HG03520 (cell line): ENCODE measurements around the gene CPA4.

Experiments used
- ATAC-seq: cut with Tn5 transposase; IDR thresholded peaks from one replicate; pipeline ENCODE4 v1.9.1; 2021; ENCODE audit warnings: mild to moderate bottlenecking, moderate library complexity; ENCODE audit not compliant: unreplicated experiment

Gene CPA4

DNA sequence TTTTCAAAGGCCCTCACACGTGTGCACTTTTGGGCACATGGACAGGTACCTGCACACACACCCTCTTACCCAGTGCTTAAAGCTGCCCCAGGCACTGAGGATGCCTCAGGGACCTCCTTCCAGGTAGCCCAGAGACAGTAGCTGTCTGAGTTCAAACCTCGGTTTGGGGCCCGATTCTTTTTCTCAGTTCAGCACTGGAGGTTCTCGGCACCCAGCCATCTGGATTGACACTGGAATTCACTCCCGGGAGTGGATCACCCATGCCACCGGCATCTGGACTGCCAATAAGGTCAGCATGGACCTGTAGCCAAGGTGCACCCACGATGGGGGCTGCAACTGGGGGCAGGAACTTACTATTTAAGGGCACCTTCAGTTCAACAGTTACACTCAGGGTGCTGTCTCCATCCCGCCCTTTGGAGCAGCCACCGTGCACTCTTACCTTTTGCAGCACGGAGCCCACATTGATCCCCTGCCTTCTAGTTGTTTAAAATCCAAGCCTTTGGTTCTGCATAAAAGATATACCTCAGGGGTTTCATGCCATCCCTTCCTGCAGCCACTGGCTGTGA is 69.4 kb downstream of the CPA4 start:
- no peak for ATAC-seq

DNA sequence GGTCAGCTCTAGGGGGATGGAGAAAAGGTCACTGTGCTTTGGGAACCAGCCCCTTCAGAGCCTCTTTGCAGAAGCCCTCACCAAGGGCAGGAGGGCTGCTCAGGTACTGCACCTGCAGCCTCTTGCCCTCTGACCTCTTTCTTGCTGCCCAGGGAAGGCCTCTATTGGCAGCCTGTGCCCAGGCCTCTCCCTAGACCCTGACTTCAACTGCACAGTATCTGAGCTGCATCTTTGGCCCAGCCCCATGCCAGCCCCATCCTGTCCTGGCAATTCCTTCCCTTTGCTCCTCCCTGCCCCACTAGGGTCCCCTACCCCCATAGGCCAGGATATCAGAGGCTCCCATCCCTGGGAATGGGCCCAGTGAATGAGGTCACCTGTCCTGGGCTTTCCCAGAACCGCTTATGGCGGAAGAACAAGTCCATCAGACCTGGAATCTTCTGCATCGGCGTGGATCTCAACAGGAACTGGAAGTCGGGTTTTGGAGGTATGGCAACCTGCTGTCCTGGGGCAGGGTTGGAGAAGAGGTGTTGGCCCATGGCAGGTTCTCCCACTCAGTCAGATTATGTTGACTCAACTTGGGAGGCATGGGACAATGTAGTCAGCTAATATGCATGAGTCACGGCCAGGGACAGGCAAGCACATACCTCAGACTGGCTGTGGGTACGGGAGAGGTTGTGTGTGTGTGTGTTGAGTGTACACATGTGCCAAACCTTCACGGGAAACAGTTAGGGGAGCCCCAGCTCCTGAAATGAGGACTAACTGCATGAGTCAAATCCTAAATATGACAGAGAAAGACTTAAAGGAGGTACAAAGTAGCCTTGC is 70.3 kb downstream of the CPA4 start:
- ATAC-seq = no peak

DNA sequence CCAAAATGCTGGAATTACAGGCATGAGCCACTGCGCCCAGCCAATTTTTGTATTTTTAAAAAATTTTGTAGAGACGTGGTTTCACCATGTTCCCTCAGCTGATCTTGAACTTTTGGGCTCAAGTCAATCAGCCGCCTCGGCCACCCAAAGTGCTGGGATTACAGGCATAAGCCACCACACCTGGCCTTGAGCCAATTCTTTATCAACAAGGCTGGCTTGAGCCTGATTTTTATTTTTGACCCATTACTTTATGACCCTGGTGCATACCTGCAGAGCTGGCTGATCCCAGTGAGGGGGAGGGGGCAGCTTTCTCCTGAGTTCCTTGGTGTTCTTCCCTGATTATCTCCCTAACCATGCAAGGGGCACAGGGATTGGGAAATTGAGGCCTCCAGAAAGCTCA is 71.5 kb downstream of the CPA4 start:
- no peak for ATAC-seq

DNA sequence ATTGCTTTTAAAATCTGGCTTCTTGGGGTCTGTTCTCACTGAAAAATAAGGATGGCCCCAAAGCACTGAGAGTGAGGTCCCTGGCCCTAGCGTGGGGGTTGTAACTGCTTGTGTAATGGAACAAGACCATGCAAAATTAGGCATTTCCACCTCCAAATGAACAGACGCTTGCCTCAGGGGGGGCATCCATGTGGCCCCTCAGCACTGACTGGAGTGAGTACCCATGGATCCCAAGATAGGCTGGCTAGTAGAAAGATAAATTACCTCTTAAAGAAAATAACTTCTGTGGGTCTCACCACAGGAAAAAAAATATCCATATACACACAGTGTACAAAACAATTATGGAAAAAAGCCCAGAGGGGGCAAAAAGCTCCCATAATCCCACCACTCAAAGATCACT is 72.1 kb downstream of the CPA4 start:
- no peak for ATAC-seq

DNA sequence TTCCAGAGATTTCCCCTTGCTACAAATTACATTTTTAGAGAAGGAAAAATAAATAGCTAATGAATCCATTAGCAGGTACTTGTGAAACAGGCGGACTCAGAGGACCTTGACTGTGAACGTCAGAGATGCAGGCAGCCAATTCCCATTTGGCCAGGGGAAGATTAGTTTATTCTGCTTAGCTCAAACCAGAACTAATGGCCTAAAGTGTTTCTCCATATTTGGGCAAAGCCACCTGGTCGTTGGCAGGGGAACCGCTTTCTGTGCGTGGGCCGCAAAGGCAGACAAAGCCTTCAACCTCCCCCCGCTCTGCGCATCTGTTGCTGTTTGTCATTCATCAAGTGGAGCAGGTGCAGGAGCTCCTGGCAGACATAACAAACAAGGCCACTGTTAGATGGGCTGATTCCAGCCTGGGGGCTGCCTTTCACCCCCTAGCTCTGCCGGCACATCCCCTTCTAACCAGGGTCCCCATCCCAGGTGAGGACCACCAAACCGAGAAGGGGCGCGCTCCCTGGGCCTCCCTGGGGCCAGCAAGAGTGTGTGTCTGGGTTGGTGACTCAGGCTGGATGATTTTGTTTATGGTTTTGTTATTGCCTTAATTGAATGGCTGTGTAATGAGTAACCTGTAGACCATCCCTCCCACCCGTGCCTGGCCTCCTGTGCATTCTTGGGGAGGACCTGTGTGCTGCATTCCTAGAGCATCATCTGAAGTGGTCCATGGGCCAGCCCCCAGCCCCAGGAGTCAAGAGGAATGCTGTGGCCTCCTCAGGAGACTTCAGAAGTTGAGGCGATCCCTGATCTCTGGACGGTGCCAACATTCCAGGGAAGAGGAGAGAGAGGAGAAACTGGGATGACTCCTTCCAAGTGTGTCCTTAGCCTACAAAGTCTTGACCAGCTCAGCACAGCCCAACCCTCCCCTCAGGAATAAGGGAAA is 72.8 kb downstream of the CPA4 start:
- ATAC-seq = peak; percentile 75

DNA sequence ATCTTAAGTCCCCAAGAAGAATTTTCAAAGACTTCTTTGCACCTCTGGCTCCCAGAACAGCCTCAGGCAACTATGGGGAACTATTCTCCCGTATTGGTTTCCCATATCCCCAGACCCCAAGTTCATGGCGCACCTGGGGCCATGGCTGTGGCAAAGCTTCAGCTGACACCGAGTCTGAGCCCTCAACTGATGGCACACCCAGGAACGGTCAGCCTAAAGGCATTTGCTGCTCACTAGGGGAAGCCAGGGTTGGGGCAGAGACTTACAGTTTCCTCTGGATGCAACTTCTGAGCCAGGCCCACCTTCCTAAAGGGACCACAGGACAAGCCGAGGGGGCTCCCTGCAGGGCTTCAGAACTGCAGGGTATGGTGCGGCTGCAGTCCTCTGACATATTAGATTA is 73.6 kb downstream of the CPA4 start:
- ATAC-seq = no peak

DNA sequence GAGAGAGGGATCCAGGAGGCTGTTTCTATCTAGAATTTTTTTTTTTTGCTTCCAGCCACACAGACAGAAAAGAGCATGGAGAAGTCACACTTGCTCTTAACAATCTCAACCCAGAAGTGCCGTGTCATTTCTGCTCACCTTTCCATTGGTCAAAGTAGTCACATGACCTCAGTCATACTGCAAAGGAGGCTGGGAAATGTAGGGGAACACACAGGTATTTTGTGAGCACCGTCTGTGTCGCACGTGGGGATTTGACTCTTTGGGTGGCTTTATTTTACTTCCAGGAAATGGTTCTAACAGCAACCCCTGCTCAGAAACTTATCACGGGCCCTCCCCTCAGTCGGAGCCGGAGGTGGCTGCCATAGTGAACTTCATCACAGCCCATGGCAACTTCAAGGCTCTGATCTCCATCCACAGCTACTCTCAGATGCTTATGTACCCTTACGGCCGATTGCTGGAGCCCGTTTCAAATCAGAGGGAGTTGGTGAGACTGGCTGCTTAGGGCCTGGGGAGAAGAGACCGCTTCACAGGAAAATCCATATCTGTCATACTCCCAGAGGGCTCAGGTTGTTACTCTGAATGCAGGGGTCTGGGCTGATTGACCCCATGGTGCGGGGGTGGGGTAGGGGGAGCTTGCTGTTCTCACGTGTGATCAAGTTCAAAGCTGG is 74.3 kb downstream of the CPA4 start:
- ATAC-seq = no peak

DNA sequence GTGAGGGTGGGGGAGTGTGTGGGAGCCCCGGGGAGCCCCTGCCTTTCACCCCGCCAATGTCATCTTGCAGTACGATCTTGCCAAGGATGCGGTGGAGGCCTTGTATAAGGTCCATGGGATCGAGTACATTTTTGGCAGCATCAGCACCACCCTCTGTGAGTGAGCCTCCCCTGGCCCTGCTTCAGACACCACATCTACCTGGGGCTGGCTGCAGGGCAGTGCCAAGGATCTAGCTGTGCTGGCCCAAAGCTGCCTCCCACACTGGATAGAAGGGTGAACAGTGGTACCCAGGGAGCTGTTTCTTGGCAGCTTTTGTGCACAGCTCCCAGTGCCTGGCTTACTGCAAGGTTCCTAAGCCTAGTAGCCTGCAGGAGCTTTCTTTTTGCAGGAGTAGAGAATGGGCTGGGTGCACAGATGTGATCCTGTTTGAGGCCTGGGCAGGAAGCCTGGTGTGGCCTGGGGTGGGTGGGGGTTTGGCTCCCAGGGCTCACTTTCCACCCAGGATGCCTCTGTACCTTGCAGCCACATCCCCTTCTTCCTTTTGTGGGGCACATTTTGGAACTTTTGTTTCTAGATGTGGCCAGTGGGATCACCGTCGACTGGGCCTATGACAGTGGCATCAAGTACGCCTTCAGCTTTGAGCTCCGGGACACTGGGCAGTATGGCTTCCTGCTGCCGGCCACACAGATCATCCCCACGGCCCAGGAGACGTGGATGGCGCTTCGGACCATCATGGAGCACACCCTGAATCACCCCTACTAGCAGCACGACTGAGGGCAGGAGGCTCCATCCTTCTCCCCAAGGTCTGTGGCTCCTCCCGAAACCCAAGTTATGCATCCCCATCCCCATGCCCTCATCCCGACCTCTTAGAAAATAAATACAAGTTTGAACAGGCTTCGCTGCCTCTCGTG is 75.1 kb downstream of the CPA4 start:
- no peak for ATAC-seq

DNA sequence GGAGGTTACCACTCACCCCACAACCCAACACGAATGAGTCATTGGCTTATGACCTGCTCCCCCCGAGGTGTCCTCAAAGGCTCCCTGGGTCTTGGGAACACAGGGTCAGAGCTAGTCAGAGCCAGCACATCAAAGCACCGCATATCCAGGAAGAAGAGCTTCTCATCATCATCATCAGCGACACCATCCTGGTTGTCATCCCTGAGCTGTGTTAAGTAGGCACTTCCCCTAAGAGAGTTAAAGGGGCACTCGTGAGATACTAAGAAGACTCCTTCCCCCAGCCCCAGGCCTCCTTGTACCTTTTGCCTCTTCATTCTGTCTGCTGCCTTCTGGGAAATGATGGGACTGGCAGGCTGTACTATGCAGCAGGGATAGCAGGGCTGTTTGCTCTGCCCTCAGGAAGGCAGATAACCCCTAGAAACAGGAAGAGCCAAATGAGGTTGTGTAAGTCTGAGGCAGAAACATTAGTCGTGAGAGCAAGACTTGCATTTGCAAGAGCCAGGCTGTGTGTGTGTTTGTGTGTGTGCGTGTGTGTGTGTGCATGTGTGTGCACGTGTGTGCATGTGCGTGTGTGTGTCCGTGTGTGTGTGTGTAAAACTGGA is 76.2 kb downstream of the CPA4 start:
- no peak for ATAC-seq

DNA sequence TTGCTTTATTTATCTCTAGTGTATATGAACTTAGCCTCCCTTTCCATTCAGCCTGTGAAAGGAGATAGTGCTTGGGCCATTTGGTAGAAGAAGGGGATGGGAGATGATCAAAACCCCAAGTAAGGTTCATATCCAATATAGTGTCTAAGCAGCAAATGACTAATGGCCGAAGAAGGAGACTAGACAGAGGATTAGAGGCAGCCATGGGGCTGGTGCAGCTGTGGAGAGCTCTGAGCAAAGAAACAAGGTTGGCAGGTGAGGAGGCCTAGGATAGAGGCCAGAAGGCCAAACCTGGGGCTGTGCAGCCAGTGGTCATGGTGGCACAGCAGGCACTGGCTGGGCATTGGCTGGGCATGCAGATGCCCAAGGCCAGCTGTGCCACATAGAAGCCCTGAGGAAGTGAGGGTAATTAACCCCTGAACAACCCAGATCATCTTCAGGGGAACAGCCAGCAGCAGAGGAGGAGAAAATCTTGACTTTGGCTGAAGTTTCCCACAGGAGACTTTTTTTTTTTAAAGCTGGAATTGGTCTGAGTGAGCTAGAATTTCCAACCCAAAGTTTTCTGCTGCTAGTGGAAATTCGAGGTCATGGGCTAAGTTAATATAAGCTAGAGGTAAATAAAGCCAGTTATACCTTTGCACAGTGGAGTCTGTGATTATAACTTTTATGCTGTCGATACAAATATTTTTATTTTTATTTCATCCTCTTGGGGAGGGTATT is 77.0 kb downstream of the CPA4 start:
- no peak for ATAC-seq

DNA sequence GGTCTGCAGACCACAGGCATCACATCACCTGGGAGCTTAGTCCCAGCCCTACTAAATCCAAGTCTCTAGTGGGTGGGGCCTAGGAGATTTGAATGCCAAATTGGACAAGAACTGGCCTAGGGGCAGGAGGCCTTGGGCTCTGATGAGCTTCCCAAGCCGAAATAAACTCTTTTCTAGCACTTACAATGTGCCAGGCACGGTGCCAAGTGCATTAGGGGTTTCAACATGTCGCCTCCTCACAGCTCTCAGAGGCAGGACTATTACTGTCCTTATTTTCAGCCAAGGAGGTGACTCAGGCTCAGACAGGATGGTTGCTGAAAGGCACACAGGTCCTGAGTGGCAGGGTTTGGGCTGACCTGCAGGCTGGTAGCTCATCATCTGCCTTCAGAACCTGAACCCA is 78.1 kb downstream of the CPA4 start:
- ATAC-seq = no peak

DNA sequence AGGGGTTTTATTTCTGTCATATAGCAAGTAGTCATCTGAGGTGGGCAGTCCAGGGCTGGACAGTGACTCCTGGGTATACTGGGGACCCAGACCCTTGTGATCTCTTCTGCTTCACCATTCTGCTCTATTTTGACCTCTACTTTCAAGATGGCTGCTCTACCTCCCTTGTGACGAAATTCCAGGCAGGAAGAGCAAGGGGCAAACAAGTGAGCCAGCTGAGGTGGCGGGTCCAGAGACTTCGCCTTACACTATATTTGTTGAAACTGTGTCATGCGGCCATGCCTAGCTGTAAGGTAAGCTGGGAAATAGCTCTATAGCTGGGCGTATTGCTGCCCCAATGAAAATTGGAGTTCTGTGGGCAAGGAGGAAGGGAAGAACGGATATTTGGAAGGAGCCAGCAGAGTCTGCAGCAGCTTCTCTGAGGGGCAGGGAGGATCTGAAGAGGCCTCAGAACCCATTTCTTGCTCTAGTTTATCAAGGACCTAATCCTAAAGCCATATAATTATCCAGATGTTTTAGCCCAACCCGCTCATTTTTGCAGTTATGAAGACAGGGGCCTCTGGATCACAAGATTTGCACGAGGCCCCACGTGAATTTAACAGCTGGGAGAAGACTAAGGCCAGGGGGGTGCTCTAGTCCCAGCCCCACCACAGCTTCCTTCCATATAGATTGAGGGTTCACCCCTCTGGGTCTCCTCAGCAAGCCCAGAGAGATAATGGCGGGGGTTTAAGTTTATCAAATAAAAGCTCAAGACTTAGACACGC is 79.6 kb downstream of the CPA4 start:
- ATAC-seq = no peak
